Renal cortical epithelial cell (primary cell): ENCODE measurements around the gene TTLL11. TPM values are rescaled to one million over a fixed set of nuclear protein-coding genes. Genes with fewer than 3 reads are reported as not detected.

Experiments used
- DNase-seq: peaks from one replicate; pipeline ENCODE4 v3.0.0-alpha.2; 2011; ENCODE audit warnings: low read depth
- total RNA-seq: library from RNA; depleted of rRNA; stranded (reverse); fragments of >200 nt; gene quantifications from 2 replicates; pipeline ENCODE4 v1.2.3, GENCODE V29; 2014

The TTLL11 gene
- total RNA-seq, 1 donor from 2014 or later, result 6.7 TPM

DNA sequence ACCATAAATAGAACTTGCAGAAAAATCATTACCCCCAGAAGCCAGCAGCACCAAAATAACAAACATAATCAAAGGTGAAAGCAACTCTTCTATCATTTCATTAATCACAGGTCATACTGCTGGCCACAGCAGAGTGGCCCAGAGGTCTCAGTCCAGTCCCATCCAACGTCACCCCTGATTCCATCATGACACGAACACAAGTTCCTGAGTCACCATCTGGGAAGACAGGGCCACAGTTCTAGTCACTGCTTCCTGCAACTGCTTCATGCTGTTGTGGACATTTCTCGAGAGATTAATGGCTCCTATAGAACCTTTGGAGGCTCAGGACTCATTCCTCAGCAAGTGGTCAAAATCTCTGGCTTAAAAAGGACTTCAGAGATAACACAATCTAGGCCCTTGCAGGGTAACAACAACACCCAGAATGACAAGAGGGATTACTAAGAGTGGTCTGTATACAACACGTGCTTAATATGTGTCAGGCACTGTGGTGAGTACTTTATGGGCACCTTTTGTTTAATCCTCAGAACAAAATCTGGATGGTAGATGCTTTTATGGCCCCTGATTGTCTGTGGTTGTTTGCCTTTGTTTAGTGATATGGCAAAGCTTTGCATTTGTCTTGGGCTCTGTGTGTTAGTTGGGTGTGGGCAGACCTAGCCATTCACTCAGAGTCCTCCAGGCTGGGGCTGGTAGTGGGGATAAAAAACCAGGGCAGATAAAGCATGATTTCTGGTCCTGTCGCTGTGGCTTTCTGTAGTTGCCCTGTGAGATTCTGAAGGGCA is 257.3 kb downstream of the TTLL11 start:
- DNase-seq, result no peak

DNA sequence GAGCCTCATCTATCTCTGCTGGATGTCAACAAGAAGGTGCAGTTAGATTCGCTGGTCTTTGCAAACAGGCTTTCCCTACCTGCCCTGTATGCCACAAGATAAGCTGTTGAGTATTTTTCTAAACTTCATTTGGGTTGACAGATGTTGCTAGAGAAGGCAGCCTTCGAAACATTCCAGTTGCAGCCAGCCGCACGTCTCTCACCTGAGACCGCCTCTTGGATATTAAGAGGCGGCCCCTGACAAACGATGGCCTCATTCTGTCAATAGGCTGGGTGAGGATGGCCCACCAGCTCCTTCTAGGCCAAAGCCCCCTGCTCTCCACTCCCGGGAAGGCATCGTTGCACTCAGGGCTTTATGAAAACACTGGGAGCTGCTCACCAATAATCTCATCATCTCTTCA is 260.0 kb downstream of the TTLL11 start:
- no peak for DNase-seq

DNA sequence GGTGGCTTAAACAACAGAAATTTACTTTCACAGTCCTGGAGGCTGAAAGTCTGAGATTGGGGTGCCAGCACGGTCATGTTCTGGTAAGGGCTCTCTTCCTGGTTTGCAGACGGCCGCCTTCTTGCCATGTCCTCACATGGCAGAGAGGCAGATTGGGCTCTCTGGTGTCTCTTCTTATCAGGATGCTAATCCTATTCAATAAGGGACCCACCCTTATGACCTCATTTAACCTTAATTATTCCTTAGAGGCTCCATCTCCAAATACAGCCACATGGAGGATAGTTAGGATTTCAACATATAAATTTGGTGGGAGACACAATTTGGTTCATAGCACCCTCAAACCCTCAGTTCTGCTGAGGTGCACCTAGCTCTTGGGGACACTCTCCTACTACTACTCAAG is 261.2 kb downstream of the TTLL11 start:
- no peak for DNase-seq

DNA sequence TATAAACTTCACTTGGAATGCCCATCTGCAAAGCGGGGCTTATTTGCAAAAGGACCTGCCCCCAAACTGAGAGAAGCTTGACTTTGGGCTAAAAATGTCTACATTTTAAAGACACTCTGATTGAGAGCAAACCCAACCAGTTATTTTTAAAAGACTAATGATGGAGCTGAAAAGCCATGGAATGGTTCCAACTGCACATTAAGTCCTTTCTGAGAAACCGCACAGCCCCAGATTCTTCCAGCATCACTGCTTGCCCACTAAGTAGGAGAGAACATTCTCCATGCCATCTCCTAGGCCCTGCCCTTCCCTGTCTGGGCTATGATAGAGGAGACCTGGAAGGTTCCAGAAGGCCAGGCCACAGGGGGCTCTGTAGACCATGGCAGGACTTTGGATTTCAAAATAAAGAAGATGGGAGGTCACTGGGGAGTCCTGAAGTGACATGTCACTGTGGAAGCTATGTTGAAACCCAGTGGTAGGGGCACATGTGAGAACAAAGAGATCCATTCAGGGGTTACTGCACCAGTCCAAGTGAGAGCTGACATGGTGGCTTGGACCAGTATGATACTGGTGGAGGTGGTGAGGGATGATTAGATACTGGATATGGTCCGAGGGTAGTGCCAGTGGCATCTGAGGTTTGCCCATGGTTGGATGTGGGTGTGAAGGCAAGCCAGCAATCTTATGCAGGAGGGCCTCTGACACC is 262.5 kb downstream of the TTLL11 start:
- no peak for DNase-seq

DNA sequence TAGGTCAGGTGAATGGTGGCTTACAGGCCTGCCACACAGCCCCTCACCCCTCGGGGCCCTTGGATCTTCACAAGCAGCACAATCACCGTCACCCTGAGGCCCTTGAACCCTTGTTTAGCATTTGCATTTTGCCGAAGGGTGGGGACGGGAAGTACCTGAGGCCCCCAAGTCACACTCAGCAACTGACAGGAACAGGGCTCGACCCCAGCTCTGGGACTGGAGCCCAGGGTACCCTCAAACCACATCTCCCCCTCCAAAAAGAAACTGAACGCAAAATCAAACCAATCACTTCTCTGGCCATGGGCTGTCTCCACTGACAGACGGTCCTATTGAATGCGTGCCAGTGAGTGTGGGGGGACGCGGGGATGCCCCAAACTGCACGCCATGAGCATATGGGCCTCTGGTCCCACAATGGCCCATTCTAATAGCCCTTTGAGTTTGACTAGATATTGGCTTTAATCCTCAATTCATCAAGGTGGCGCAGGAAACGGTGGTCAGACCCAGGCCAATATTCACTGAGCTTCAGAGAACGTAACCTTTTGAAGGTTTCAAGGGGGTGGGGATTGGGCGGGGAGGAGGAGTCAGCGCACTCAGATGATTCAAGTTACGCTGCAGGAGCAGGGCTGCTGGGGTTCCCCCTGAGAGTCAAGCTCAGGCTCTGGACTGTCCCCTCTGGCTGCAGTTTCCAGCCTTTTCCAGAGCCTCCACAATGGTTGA is 265.7 kb downstream of the TTLL11 start:
- no peak for DNase-seq

DNA sequence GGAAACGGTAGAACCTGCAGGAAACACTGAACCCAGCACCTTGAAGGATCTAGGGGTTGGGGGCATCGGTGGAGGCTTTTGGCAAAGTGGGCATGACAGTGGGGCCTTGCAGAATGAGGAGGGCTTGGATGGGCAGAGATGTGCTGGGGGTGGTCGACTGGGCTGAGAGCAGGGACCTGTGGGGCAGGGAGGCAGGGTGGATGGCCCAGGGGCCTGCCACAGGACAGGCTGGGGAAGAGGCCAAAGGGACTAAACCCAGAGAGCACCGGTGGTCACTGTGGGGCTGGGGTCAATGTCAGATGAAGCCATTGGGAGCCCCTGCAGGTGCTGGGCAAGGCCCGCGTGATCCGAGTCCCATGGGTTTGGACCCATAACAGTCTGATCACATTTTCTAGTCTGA is 266.4 kb downstream of the TTLL11 start:
- no peak for DNase-seq

DNA sequence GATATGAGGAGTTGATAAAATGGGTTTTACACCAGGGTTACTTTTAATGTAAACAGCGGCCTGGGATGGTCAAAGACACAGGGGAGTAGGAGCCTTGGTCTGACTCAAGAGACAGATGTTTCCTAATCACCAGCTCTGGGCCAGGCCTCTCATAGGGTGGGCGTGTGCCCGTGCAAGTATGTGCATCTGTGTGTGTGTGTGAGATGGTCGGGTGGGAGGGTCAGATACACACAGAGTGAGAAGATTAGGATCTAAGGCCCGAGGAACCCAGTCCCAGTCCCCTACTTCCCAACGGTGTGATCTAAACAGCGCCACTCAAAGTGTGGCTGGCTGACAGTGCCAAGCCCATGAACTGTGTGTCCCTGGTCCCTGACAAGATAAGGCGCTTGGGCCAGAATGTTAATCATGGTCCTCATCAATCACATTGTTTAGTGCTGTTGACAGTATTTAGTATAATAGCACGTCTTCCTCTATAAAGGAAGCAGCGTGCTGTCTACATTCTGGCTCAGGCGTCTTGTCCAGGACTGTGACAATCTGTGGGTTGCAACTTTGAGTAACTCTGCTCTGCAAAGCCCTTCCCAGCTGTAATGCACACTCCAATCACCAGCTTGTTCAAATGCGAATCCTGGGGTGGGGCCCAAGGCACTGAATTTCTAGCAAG is 267.9 kb downstream of the TTLL11 start:
- DNase-seq, result no peak

DNA sequence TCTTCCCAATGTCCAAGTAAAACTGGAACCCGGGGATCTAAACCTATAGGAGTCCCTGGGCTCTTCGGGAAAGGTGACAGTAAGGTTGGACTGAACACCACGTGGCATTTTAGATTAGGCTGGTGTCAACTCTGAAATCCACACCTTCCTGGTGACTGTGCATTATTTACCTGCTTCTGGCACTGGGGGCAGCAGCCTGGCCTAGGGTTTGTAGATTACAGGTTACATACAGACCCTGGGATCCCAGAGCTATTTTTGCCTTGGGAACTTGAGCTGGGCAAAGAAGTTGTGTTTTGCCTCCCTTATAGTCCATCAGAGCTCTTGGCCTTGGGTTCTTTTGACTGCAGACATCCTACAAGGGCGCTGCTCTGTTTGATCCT is 268.5 kb downstream of the TTLL11 start:
- no peak for DNase-seq

DNA sequence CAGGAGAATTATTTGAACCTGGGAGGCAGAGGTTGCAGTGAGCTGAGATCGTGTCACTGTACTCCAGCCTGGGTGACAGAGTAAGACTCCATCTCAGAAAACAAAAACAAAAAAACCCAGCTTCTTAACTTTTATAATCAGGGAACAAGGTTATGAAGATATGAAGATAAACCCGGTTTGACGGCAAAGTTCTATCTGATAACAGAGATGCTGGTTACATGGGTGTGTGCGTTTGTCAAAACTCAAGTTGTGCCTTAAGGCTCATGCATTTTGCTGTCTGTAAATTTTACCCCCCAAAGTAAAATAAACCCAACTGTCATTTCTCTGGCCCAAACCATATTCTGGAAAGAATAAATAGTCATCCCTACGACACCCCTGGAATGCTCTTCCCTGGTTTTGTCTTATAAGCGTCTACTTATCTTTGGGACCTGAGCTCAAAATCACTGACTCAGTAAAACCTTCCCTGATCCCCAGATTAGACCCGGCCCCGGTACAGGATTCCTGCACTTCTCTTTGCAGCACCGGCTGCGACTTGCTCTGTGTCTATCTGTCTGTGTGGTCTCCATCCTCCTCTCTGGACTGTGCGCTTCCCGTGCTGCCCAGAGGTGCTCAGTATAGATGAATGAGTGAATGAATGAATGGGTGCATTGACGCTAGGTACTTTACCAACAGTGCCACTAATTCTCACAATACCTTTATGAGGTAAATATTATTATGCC is 269.5 kb downstream of the TTLL11 start:
- no peak for DNase-seq

DNA sequence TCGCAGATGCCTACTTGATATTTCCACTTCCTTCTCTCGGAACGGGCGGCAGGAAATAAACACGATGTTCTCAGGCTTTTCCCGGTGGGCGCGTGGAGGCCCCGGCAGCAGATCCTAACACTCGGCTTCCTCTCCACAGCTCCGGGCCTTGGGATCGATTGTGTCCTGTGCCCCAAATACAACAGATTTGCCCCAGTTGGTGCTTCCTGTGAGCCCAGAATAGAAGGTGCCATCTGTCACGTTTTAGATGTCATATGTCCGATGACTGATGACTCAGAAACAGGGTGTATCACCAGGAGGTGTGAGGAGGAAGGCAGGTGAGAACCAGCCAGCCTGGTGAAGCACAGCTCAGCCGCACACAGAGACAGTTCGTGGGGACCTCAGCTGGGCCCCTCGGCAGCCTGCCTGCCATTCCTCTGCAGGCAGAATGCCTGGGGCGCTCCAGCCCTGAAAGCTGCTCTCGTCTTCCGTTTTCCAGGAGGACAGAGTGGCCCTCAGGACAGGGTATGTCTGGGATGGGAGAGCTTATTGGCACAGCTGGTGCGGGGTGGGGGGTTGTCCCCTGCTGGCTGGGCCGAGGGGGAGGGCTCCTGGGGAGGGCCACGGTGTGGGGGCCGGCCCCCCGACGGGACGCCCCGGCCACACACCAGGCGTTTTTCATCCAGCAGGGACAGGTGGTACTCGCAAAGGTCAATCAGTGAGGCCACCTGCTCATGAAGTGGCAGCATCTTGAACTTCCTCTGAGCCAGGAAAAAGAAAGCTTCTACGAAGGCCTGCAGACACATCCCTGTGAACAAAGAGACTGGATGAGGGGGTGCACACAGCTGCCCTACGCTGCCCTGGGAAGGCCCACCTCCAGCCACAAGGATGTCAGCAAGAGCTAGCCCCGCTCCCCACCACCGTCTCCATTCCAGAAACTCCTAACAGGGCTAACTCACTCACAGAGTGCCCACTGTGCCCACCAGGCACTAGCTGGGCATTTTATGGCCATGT is 270.7 kb downstream of the TTLL11 start:
- no peak for DNase-seq

DNA sequence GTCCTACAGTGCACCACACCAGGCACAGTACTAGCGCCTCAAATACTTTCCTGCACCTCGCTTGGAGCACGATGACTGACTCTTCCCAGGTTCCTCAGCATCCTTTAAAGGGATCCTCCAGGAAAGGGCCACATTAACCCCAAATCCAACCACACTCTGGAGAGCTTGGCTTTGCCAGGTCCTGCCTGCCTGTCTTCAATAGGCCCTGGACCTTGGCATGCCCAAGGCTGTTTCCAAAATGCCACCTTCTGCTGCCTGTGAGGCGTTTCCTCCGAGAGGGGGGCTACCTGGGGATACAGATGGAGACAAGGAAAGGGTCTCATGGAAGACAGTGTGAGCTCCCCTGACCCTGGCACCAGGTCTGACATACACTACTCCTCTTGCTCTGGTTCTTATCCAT is 271.8 kb downstream of the TTLL11 start:
- DNase-seq, result no peak

DNA sequence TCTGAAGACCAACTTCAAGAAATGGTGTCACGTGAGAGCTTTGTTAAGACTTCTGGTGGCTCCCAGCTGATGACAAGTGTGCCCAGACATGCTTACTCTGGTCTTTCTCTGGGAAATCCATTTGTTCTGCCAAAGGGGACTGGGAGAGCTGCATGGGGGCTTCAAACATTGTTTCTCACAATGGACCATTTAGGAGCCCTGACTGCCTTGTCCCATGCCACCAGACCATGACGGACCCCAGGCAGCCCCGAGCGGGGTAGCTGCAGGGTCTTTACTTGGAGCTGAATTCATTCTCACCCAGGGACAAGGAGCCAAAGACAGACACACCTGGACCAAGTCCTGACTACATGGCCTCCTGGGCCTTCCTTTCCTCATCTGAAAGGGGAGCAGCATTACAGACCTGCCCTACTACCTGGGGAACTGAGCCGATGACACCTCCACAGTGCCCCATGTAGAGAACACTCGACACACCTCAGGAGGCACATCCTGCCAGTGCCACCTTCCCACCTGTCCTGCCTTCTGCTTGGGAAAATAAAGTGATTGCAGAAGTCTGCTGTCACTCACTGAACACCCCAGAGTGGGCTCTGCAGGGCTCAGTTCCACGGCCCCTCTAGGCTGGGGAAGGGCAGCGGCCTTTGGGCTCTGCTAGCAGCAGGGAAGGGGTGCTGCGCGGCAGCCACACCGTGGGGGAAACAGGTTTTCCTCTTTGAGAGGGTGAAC is 272.7 kb downstream of the TTLL11 start:
- DNase-seq, result no peak

DNA sequence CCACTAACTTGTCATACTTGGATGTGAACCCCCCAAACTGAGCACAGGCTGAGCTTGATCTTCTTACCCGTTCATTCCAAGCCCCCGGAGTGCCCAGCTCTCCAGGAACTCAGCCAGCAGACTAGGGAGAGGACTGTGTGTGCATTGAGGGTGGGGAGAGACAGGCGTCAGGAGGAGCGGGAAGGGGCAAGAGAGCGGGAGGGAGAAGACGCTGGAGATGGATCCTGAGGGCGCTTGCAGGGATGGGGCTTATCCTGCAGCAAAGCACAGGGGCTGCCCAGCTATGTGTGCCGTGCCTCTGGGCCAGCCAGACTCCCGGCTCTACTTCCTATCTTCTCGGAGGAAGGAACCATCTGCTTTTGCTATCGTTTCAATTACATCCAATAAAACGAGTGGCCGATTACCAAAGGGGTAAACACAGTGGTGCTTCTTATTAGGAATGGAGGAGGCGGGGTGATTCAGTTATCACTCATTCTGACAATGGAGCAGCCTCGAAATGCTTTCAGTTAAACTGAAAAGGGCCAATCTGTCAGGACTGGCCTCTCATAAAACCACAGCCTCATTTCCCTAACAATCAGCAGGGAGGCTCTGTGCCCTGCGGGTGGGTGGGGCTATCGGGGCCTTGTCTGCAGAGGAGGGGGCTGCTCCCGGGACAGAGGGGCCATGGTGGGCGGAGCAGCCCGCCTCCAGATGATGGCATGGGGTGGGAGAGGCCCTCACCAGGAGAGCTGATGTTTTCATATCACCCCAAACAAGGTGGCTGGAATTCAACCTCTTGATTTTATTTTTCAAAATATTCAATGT is 273.5 kb downstream of the TTLL11 start:
- no peak for DNase-seq

DNA sequence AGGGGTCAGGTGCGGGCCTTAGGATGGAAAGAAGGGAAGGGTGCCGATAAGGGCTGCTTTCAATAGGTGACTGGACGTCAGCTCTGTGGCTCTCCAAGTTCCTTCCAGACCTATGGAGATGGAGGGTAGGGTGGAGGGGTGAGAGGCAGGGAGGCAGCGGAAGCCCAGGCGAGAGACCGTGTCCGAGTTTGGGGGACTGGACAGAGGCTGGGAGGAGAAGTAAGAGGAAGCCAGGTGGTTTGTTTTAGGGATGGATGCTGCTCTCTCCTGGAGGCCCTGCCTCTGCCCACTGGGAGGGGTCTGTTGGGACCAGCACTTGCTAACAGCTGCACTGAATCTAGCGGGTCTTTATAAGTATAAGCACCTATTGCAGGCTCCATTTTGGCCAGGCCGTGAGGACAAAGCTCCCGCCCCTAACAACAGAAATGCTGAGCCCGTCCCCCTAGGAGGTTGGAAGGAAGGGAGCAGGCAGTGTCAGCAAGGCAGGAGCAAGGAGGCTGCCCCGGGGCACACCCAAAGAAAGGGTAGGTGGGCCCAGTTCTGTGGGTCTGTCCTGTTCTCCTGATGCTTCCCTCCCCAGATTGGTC is 274.2 kb downstream of the TTLL11 start:
- no peak for DNase-seq

DNA sequence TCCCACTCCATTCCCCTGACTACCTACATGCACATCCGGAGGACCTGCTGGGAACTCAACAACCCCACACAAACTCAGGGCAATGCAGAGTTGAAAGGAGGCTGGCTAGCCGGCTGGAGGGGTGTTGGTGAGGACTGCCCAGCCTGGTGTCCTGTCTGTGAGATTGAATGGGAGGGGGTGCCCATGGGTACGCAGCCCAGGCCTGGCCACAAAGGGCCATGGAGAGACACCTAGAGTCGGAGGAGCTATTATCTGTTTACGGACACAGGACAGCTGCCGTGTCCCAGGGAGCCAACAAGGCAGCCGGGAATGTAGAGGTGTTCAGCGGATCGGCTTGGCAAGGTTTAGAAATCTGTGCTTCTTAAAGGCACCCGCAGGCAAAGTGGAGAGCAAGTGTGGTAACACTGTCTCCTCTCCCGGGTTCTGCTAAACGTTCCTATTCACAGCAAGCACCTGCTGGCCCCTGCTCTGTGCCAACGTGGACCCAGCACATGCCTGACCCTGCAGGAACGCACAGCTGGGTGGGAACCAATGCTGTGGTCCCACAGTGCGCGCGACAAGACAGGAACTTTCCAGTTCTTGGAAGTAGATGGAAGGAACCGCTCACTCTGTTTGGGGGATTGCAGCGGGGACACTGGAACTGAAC is 275.0 kb downstream of the TTLL11 start:
- no peak for DNase-seq

DNA sequence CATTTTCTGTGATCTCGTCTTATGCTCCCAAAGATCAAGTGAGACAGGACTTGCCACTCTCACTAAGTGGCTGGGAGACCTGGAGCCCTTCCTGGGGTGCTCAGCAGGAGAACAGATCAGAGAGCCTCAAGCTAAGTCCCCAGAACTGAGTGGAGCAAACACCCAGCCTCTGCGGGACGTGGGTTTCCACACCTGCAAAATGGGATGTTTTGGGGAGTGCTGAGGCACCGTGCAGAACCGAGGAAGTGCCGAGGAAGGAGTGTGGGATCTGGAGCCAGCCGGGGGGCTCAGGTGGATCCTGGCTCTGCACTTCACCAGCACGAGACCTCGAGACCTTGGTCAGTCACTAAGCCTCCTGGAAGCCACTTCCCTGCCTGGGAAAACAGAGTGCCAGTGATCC is 275.6 kb downstream of the TTLL11 start:
- DNase-seq, result no peak

DNA sequence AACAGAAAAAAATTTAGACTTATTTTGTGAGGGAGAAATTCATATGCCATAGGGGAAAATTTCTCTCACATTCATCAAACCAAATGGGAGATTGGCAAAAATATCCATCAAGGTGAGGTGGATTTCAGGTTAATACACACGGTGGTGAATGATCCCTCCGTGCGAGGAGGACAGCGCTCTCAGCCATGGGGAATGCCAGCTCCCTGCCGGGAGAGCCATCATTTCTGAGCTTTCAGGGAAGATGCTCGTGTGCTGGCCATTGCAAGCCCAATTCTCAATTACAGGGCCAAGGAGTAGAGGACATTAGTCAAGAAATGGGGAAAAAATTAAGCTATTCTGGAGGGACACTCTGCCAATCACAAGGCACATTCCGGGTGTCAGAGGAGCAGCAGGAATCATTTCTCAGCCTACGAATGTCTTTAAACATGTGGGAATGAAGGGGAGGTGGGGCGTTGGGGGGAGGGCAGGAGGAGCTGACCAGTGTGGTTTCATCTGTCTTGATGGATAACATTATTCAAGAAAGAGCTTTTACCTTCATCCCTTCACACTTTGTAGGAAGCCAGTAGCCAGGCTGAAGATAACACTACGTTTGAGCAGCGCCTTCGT is 276.2 kb downstream of the TTLL11 start:
- DNase-seq, result no peak

DNA sequence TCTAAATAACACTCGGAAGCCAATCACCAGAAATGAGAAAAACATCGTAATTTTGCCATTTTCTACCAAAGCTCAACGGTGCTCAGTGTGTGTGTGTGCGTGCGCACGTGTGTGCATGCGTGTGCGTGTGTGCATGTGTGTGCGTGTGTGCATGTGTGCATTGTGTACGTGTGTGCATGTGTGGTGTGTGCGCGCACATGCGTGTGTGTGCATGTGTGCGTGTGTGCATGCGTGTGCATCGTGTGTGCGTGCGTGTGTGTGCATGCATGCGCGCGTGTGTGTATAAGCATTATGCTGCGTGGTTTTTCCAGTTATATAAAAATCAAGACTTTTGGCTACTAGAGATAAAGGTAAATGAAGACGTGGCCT is 276.7 kb downstream of the TTLL11 start:
- DNase-seq, result no peak
